Spleen (tissue), 7 donors: Measurements from ENCODE around the gene PCLO.

Experiments used
- POLR2A ChIP-seq, 3 donors: fragments of 450-650 bp; IDR thresholded peaks; one replicate each; pipeline ENCODE4 v1.5.1; 2017; ENCODE audit warnings: antibody characterized with exemption in 3 of 3, mild to moderate bottlenecking in 1 of 3
- POLR2AphosphoS5 ChIP-seq, 3 donors: sonication (generic); formaldehyde crosslinking; IDR thresholded peaks; one replicate each; pipeline ENCODE4 v1.5.1; 2017; ENCODE audit warnings: antibody characterized with exemption in 3 of 3
- TF ChIP-seq, protein P1 (sequence below), 11 experiments: fragments of 200-600 bp in 7 of 11; fragments of 450-650 bp in 4 of 11; sonication (generic) in 4 of 11; IDR thresholded peaks in 8 of 11; conservative IDR thresholded peaks in 3 of 11; 1 replicate in 7 of 11; 2 replicates in 4 of 11; pipeline versions ENCODE4 v1.4.0 to v1.8.0; 2016 to 2021; ENCODE audit warnings: antibody characterized with exemption in 11 of 11, inconsistent platforms in 4 of 11, mild to moderate bottlenecking in 1 of 11
- donor health status: DM: no; HTN: no; CAD: no; lungs with moderate emphysema.
- donor health status: DM: no; HTN: no; CAD: no.
- donor health status: DM: no; HTN: no; CAD: no.

DNA sequence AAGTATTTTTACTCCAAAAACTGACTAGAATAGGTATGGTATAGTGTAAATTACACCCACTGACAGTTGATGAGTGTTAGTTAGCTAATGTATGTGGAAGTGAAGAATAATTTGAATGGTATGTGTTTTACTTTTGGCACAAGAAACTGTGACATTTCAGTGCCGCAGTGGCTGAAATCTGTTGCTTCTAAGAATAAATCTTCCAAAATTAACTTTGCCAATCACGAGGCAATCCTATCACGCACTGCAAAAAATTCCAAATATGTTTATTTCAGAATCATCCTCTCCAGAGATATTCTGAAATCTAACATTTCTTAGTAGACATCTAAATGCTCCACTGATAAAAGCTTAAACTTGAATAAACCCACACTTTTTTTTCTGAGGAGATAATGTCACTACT is 61.2 kb downstream of the PCLO start:
- no peak for TF ChIP-seq POLR2AphosphoS5 (IDR thresholded peaks at IDR 0.05)
- TF ChIP-seq POLR2A (IDR thresholded peaks at IDR 0.05), result no peak
- TF ChIP-seq, protein P1, sequence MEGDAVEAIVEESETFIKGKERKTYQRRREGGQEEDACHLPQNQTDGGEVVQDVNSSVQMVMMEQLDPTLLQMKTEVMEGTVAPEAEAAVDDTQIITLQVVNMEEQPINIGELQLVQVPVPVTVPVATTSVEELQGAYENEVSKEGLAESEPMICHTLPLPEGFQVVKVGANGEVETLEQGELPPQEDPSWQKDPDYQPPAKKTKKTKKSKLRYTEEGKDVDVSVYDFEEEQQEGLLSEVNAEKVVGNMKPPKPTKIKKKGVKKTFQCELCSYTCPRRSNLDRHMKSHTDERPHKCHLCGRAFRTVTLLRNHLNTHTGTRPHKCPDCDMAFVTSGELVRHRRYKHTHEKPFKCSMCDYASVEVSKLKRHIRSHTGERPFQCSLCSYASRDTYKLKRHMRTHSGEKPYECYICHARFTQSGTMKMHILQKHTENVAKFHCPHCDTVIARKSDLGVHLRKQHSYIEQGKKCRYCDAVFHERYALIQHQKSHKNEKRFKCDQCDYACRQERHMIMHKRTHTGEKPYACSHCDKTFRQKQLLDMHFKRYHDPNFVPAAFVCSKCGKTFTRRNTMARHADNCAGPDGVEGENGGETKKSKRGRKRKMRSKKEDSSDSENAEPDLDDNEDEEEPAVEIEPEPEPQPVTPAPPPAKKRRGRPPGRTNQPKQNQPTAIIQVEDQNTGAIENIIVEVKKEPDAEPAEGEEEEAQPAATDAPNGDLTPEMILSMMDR (IDR thresholded peaks at IDR 0.05 in 8 of 11, conservative IDR thresholded peaks at IDR 0.05 in 3 of 11), result no peak
